Activated naive CD8-positive, alpha-beta T cell (primary cell): ENCODE measurements around the gene UFL1.
"Not testable (repeated sequence)": the region's sequence is repeated elsewhere in the genome, so short reads cannot be mapped to it uniquely, and the experiment has no call there.

Experiments used
- H3K27ac Mint-ChIP-seq: one replicate; pipeline ENCODE4 v1.8.0; 2021; ENCODE audit warnings: mixed read lengths
- H3K27me3 Mint-ChIP-seq: one replicate; pipeline ENCODE4 v1.8.0; 2021; ENCODE audit warnings: mixed read lengths
- H3K36me3 Mint-ChIP-seq: one replicate; pipeline ENCODE4 v1.8.0; 2021; ENCODE audit warnings: mixed read lengths
- H3K4me1 Mint-ChIP-seq: one replicate; pipeline ENCODE4 v1.8.0; 2021; ENCODE audit warnings: low read depth, mixed read lengths
- H3K4me3 Mint-ChIP-seq: one replicate; pipeline ENCODE4 v1.8.0; 2021; ENCODE audit warnings: mild to moderate bottlenecking, mixed read lengths
- H3K9me3 Mint-ChIP-seq: one replicate; pipeline ENCODE4 v1.8.0; 2021; ENCODE audit warnings: low read depth, mixed read lengths

Gene UFL1

GRCh38 chr6:96545882-96546281 lies 24.3 kb downstream of the UFL1 start:
- H3K4me1 Mint-ChIP-seq = no peaks in the 10 kb centered on the region
- H3K9me3 Mint-ChIP-seq = no peaks in the 10 kb centered on the region
- H3K36me3 Mint-ChIP-seq = peaks cover 20% of the 10 kb centered on the region
- no peak overlapping the region for H3K27ac Mint-ChIP-seq
- H3K27me3 Mint-ChIP-seq = no peaks in the 10 kb centered on the region
- H3K4me3 Mint-ChIP-seq = no peak overlapping the region

- Mint-ChIP-seq H3K9me3 (no peaks in the 10 kb centered on the region), H3K36me3 (peaks cover 22% of the 10 kb centered on the region), H3K4me1 (no peaks in the 10 kb centered on the region), H3K27me3 (no peaks in the 10 kb centered on the region), H3K4me3 (no peak overlapping the region), H3K27ac (no peak overlapping the region)
Measured at GRCh38 chr6:96547654-96548053, 26.0 kb downstream of the UFL1 start.

GRCh38 chr6:96554558-96554957 lies 33.0 kb downstream of the UFL1 start:
- Mint-ChIP-seq H3K27me3 (no peaks in the 10 kb centered on the region), H3K4me1 (no peaks in the 10 kb centered on the region), H3K9me3 (no peaks in the 10 kb centered on the region), H3K36me3 (peaks cover 26% of the 10 kb centered on the region), H3K27ac (no peak overlapping the region), H3K4me3 (no peak overlapping the region)

- H3K27me3 Mint-ChIP-seq, H3K36me3 Mint-ChIP-seq, H3K27ac Mint-ChIP-seq, H3K4me1 Mint-ChIP-seq, H3K4me3 Mint-ChIP-seq, H3K9me3 Mint-ChIP-seq: not testable (repeated sequence)
Measured at GRCh38 chr6:96559740-96560139, 38.1 kb downstream of the UFL1 start.

GRCh38 chr6:96562886-96563285 lies 41.3 kb downstream of the UFL1 start, which contains the start of gene FHL5:
TSS of gene FHL5 (plus strand) at chr6:96563128. CDS start at chr6:96603614, 40,486 bp downstream.
- Mint-ChIP-seq H3K27me3 (peaks cover 5% of the 10 kb centered on the region), H3K4me3 (no peak within 1 kb of the TSS), H3K36me3 (no peaks in the 10 kb centered on the region), H3K27ac (no peak within 1 kb of the TSS), H3K9me3 (peaks cover 8% of the 10 kb centered on the region), H3K4me1 (peaks cover 3% of the 10 kb centered on the region)

GRCh38 chr6:96563853-96564252 lies 42.2 kb downstream of the UFL1 start:
- peaks cover 11% of the 10 kb centered on the region for H3K9me3 Mint-ChIP-seq
- H3K27me3 Mint-ChIP-seq = peaks cover 9% of the 10 kb centered on the region
- H3K36me3 Mint-ChIP-seq = no peaks in the 10 kb centered on the region
- no peak overlapping the region for H3K27ac Mint-ChIP-seq
- peaks cover 3% of the 10 kb centered on the region for H3K4me1 Mint-ChIP-seq
- H3K4me3 Mint-ChIP-seq = no peak overlapping the region

GRCh38 chr6:96570053-96570452 lies 48.4 kb downstream of the UFL1 start:
- Mint-ChIP-seq H3K27me3 (peaks cover 18% of the 10 kb centered on the region), H3K36me3 (peaks cover 6% of the 10 kb centered on the region), H3K4me3 (no peak overlapping the region), H3K4me1 (no peaks in the 10 kb centered on the region), H3K9me3 (peaks cover 25% of the 10 kb centered on the region), H3K27ac (no peak overlapping the region)

GRCh38 chr6:96571551-96571950 lies 49.9 kb downstream of the UFL1 start:
- Mint-ChIP-seq H3K36me3 (peaks cover 6% of the 10 kb centered on the region), H3K4me3 (no peak overlapping the region), H3K4me1 (no peaks in the 10 kb centered on the region), H3K27me3 (peaks cover 20% of the 10 kb centered on the region), H3K9me3 (peaks cover 19% of the 10 kb centered on the region), H3K27ac (no peak overlapping the region)

- no peaks in the 10 kb centered on the region for H3K4me1 Mint-ChIP-seq
Measured at GRCh38 chr6:96575359-96575758, 53.8 kb downstream of the UFL1 start.

GRCh38 chr6:96576221-96576620 lies 54.6 kb downstream of the UFL1 start:
- Mint-ChIP-seq H3K4me1 (no peaks in the 10 kb centered on the region), H3K4me3 (no peak overlapping the region), H3K36me3 (no peaks in the 10 kb centered on the region), H3K27ac (no peak overlapping the region), H3K27me3 (peaks cover 13% of the 10 kb centered on the region), H3K9me3 (no peaks in the 10 kb centered on the region)

More at GRCh38 chr6:96575359-96575758, 53.8 kb downstream of the UFL1 start:
- Mint-ChIP-seq H3K36me3 (no peaks in the 10 kb centered on the region), H3K4me3 (no peak overlapping the region), H3K27me3 (peaks cover 13% of the 10 kb centered on the region), H3K27ac (no peak overlapping the region), H3K9me3 (peaks cover 3% of the 10 kb centered on the region)

GRCh38 chr6:96582021-96582420 lies 60.4 kb downstream of the UFL1 start:
- H3K4me3 Mint-ChIP-seq = no peak overlapping the region
- H3K36me3 Mint-ChIP-seq = no peaks in the 10 kb centered on the region
- no peaks in the 10 kb centered on the region for H3K9me3 Mint-ChIP-seq
- no peak overlapping the region for H3K27ac Mint-ChIP-seq
- H3K27me3 Mint-ChIP-seq = peaks cover 12% of the 10 kb centered on the region
- H3K4me1 Mint-ChIP-seq = no peaks in the 10 kb centered on the region

GRCh38 chr6:96582436-96582835 lies 60.8 kb downstream of the UFL1 start:
- Mint-ChIP-seq H3K4me3 (no peak overlapping the region), H3K36me3 (no peaks in the 10 kb centered on the region), H3K4me1 (no peaks in the 10 kb centered on the region), H3K9me3 (no peaks in the 10 kb centered on the region), H3K27me3 (peaks cover 10% of the 10 kb centered on the region), H3K27ac (no peak overlapping the region)

- Mint-ChIP-seq H3K27me3 (peaks cover 12% of the 10 kb centered on the region), H3K4me1 (no peaks in the 10 kb centered on the region), H3K9me3 (no peaks in the 10 kb centered on the region), H3K4me3 (no peak overlapping the region), H3K27ac (no peak overlapping the region), H3K36me3 (no peaks in the 10 kb centered on the region)
Measured at GRCh38 chr6:96604420-96604819, 82.8 kb downstream of the UFL1 start.
